Measurements from ENCODE around the gene NR2C2AP.

Gene NR2C2AP

DNA sequence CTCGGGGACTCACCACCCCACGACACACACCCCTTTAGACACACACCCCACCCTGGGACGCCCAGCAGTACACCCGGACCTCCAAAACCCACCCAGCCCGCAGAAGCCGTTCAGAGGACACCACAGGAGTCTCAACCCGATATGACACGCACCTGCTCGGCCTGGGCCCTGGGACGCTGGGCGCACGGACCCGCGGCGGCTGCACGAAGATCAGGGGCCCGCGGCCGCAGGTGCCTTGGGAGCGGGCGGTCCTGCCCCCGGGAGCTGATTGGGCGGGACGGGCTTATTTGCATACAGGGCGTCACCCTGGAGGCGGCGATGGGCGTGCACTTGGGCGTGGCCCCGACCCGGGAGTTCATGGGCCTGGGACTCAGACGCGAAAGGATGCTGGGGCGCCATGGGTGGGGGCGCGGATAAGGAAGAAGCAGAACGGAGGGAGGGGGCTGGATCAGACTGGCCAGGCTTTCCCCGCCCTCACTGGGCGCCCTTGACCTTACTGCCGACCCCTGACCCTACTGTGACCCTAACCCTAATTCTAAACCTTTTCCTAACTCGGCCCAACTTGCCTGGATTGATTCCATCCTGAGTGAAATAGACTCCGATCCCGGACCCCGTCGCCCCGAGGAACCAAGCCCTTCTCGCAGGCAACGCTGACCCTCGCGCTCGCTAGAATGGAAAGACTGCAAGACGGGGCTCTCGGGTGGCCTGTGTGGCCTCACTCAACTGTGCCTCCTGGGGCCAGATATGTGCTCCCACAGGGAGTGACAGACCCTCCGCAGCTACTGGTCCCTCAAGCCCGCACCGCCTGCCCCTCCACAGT lies 33.0 kb downstream of the NR2C2AP start, which contains the start of gene MEF2B:
MEF2B (minus strand) TSS at position 211 of the 820 bp plus-strand sequence. CDS start 19,528 bp downstream, outside the sequence.
- H3K27ac Mint-ChIP-seq, result peak within 1 kb of the TSS; percentile 6 to 43 (median 40)
- H3K9me3 Mint-ChIP-seq, result no peaks in the 10 kb centered on the region
- H3K36me3 Mint-ChIP-seq (ENCODE audit: low read depth), result no peaks in the 10 kb centered on the region
- H3K4me1 Mint-ChIP-seq, result peaks cover 29% of the 10 kb centered on the region
- peak within 1 kb of the TSS; percentile 32 to 50 (median 46) for H3K4me3 Mint-ChIP-seq
- H3K27me3 Mint-ChIP-seq (ENCODE audit: low read depth), result peaks cover 5% of the 10 kb centered on the region
- TF ChIP-seq, protein P1, sequence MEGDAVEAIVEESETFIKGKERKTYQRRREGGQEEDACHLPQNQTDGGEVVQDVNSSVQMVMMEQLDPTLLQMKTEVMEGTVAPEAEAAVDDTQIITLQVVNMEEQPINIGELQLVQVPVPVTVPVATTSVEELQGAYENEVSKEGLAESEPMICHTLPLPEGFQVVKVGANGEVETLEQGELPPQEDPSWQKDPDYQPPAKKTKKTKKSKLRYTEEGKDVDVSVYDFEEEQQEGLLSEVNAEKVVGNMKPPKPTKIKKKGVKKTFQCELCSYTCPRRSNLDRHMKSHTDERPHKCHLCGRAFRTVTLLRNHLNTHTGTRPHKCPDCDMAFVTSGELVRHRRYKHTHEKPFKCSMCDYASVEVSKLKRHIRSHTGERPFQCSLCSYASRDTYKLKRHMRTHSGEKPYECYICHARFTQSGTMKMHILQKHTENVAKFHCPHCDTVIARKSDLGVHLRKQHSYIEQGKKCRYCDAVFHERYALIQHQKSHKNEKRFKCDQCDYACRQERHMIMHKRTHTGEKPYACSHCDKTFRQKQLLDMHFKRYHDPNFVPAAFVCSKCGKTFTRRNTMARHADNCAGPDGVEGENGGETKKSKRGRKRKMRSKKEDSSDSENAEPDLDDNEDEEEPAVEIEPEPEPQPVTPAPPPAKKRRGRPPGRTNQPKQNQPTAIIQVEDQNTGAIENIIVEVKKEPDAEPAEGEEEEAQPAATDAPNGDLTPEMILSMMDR (IDR thresholded peaks at IDR 0.05; ENCODE audit: unreplicated experiment in 3 of 3), result no peak

DNA sequence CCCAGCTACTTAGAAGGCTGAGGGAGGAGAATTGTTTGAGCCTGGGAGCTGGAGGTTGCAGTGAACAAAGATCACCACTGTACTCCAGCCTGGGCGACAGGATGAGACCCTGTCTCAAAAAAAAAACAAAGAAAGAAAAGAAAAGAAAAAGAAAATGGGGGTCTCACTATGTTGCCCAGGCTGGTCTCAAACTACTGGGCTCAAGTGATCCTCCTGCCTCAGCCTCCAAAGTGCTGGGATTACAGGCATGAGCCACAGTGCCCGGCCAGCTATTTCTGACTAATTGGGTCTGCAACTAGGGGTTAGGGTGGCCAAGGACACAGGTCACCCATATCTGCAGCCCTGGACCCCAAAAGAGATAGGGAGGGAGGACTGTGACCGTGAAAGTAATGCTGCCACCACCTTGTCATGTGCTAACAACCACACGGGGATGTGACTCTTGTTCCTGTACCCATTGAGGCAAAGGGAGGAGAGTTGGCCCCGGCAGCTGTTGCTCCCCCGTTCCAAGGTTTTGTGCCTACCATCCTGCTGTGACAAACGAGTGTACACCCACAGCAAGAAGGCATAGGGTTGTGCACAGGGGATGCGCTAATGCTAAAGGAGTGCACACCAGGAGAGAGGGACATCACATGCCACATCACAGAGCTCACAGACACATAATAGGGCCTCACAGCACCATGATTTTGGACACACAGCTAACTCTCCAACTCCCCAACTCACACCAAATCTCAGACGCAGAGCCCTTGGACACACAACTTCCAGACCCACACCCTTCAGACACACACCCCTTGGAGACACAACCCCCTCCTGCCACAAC lies 33.8 kb downstream of the NR2C2AP start:
- TF ChIP-seq, protein P1 (IDR thresholded peaks at IDR 0.05; ENCODE audit: unreplicated experiment in 3 of 3), result no peak
- Mint-ChIP-seq H3K4me1 (peaks cover 29% of the 10 kb centered on the region), H3K9me3 (no peaks in the 10 kb centered on the region), H3K36me3 (ENCODE audit: low read depth) (no peaks in the 10 kb centered on the region), H3K27ac (peak overlapping the region in 1 of 3 experiments; percentile 40), H3K4me3 (peak overlapping the region; percentile 32 to 50 (median 46)), H3K27me3 (ENCODE audit: low read depth) (peaks cover 5% of the 10 kb centered on the region)

DNA sequence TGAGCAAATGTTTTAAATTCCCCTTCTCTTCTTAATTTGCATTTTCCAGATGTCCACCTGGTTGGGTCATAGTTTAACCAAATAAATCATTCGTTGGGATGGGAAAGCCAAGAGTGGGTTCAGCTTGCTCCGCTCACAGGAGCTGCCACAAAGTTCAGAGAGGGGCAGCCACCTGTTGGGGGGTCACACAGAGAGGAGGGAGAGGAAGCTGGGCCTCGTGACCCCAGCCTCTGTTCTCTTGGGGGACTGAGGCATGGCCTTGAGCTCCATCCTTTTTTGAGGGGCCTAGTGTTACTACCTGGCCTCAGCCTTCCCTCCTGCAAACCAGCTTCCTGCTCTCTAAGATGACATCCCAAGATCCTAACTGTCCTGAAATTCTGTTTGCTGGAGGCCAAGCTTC lies 35.6 kb downstream of the NR2C2AP start:
- TF ChIP-seq, protein P1 (IDR thresholded peaks at IDR 0.05; ENCODE audit: unreplicated experiment in 3 of 3), result no peak
- no peaks in the 10 kb centered on the region for H3K36me3 Mint-ChIP-seq (ENCODE audit: low read depth)
- H3K4me3 Mint-ChIP-seq, result no peak overlapping the region
- H3K4me1 Mint-ChIP-seq, result peaks cover 29% of the 10 kb centered on the region
- H3K27me3 Mint-ChIP-seq (ENCODE audit: low read depth), result peaks cover 5% of the 10 kb centered on the region
- no peak overlapping the region for H3K27ac Mint-ChIP-seq
- no peaks in the 10 kb centered on the region for H3K9me3 Mint-ChIP-seq

DNA sequence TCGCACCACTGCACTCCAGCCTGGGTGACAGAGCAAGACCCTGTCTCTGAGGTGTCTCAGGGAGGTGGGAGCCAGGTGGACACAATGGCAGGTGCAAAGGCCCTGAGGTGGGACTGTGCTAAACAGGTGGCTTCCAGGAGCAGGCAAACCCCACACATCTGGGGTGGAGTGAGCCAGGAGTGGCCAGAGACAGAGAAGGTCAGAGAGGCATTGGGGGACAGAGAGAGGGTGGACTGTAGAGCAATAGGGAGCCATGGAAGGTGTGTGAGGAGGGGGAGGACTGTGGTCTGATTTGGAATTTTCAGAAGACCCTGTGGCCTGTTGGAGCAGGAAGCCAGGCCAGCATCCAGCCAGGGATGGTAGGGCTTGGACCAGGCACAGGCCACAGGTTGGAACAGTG lies 37.8 kb downstream of the NR2C2AP start:
- Mint-ChIP-seq H3K9me3 (no peaks in the 10 kb centered on the region), H3K4me1 (peaks cover 9% of the 10 kb centered on the region), H3K4me3 (no peak overlapping the region), H3K36me3 (ENCODE audit: low read depth) (no peaks in the 10 kb centered on the region), H3K27ac (no peak overlapping the region), H3K27me3 (ENCODE audit: low read depth) (peaks cover 5% of the 10 kb centered on the region)
- TF ChIP-seq, protein P1 (IDR thresholded peaks at IDR 0.05; ENCODE audit: unreplicated experiment in 3 of 3), result no peak

DNA sequence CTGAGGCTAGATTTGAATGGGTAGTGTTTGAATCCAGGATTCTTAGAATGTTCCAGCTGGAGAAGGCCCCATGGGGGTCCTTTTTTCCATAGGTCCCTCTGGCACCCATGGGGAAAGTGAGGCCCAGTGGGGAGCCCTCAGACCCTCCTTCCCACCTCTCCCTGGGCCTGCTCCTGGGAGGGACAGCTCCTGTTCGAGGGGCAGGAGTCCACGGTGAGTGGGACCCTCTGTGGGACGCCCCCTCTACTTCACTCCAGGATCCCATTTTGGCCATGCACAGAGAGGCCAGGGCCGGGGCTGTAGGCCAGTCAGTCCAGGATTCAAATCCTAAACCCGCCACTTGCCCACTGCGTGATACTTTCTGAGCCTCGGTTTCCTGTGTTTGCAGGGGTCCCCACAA lies 40.7 kb downstream of the NR2C2AP start:
- no peak overlapping the region for H3K4me3 Mint-ChIP-seq
- TF ChIP-seq, protein P1 (IDR thresholded peaks at IDR 0.05; ENCODE audit: unreplicated experiment in 3 of 3), result no peak
- no peaks in the 10 kb centered on the region for H3K4me1 Mint-ChIP-seq
- H3K9me3 Mint-ChIP-seq, result no peaks in the 10 kb centered on the region
- no peak overlapping the region for H3K27ac Mint-ChIP-seq
- no peaks in the 10 kb centered on the region for H3K36me3 Mint-ChIP-seq (ENCODE audit: low read depth)
- H3K27me3 Mint-ChIP-seq (ENCODE audit: low read depth), result no peaks in the 10 kb centered on the region

Measured in nephron (organoid).